ENCODE measurements around the gene CHI3L2.

DNA sequence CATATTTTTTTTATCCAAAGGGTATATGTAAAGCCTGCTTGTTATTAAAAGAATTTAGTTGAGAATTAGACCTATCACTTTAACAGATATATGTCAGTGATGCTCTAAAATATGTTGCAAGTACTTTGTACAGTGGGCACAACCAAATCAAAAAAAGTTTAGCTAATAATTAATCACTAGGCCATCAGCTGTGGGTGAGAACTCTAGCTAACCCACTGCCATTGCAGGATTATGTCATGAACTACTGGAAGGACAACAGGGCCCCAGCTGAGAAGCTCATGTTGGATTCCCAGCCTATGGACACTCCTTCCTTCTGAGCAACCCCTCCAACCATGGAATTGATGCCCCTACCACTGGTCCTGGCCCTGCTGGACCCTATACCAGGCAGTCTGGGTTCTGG is 56.3 kb downstream of the CHI3L2 start:
- TF ChIP-seq, protein P1, sequence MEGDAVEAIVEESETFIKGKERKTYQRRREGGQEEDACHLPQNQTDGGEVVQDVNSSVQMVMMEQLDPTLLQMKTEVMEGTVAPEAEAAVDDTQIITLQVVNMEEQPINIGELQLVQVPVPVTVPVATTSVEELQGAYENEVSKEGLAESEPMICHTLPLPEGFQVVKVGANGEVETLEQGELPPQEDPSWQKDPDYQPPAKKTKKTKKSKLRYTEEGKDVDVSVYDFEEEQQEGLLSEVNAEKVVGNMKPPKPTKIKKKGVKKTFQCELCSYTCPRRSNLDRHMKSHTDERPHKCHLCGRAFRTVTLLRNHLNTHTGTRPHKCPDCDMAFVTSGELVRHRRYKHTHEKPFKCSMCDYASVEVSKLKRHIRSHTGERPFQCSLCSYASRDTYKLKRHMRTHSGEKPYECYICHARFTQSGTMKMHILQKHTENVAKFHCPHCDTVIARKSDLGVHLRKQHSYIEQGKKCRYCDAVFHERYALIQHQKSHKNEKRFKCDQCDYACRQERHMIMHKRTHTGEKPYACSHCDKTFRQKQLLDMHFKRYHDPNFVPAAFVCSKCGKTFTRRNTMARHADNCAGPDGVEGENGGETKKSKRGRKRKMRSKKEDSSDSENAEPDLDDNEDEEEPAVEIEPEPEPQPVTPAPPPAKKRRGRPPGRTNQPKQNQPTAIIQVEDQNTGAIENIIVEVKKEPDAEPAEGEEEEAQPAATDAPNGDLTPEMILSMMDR (conservative IDR thresholded peaks at IDR 0.05), result no peak
- no peak for TF ChIP-seq EZH2 (IDR thresholded peaks at IDR 0.05; ENCODE audit: low read depth)

Measured in PC-9 (cell line).